Testis (tissue), 2 donors: ENCODE data around the gene CCDC138.

Experiments used
- POLR2A ChIP-seq: fragments of 450-650 bp; IDR thresholded peaks from one replicate; pipeline ENCODE4 v1.6.1; 2017; ENCODE audit warnings: antibody characterized with exemption, mild to moderate bottlenecking, moderate library complexity
- TF ChIP-seq, protein P1 (sequence below), 3 experiments: fragments of 450-650 bp in 2 of 3; fragments of 200-600 bp in 1 of 3; sonication (generic) in 1 of 3; IDR thresholded peaks; one replicate each; pipeline ENCODE4 v1.5.1; 2016 to 2019; ENCODE audit warnings: antibody characterized with exemption in 3 of 3, mild to moderate bottlenecking in 2 of 3, moderate library complexity in 1 of 3

GRCh38 chr2:108847000-108847399 lies 60.4 kb downstream of the CCDC138 start:
- TF ChIP-seq, protein P1, sequence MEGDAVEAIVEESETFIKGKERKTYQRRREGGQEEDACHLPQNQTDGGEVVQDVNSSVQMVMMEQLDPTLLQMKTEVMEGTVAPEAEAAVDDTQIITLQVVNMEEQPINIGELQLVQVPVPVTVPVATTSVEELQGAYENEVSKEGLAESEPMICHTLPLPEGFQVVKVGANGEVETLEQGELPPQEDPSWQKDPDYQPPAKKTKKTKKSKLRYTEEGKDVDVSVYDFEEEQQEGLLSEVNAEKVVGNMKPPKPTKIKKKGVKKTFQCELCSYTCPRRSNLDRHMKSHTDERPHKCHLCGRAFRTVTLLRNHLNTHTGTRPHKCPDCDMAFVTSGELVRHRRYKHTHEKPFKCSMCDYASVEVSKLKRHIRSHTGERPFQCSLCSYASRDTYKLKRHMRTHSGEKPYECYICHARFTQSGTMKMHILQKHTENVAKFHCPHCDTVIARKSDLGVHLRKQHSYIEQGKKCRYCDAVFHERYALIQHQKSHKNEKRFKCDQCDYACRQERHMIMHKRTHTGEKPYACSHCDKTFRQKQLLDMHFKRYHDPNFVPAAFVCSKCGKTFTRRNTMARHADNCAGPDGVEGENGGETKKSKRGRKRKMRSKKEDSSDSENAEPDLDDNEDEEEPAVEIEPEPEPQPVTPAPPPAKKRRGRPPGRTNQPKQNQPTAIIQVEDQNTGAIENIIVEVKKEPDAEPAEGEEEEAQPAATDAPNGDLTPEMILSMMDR (IDR thresholded peaks at IDR 0.05) = no peak
- TF ChIP-seq POLR2A = no peak
